ENCODE measurements around the gene DOCK7.
A peak's percentile ranks its signal among the peaks of the same experiment; 100 is the strongest.

The DOCK7 gene

GRCh38 chr1:62514746-62515423 lies 173.3 kb downstream of the DOCK7 start:
- no peak for DNase-seq

- DNase-seq: no peak
These were observed 175.2 kb downstream of the DOCK7 start for GRCh38 chr1:62513013-62513412.

DNA sequence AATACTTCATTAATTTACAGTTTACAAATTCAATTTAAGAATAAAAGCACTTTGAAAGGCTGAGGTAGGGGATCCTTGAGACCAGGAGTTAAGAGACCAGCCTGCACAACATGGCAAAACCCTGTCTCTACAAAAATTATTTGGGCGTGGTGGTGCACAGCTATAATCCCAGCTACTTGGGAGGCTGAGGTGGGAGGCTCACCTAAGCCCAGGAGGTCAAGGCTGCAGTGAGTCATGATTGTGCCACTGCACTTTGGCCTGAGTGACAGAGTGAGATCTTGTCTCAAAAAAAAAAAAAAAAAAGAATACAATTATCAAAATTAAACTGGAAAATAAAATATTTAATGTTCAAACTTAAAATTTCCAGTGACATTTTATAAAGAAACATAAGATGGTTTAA lies 179.2 kb downstream of the DOCK7 start:
- no peak for DNase-seq

- DNase-seq: peak; percentile 20
These were observed 179.9 kb downstream of the DOCK7 start for GRCh38 chr1:62508187-62508758.

DNA sequence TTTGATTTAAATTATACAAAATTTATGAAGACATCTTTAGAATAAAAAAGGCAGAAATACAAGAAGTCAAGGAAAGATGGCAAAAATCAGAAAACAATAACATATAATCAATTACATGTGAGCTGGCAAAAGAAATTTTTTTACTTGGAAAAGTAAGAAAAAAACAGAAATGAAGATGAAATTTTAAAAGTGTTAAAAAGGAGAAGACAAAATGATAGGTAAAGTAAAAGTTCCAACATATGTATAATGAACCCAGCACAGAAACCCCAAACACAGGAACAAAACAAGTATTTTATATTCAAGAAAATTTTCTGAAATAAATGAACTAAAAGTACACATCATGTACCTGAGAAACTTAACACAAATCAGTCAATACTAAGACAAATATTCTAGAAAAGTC lies 188.0 kb downstream of the DOCK7 start:
- DNase-seq: no peak

DNA sequence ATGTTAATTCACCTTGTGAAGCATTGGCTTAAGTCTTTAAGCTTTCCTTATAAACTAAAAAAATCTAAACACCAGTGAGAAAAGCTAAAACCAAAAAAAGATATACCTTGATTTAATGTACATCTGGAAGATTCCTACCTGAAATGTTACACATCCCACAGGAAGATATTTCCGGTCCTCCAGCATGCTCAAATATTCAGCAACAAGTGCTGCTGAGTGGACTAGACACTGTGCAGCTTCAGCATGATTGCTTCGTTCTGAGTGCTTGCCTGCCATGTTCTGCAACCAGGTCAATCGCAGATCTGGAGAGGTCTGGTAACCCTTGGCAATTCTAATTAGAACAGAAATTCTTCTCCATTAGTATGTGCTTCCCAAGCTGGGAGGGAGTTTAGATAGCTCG lies 194.0 kb downstream of the DOCK7 start:
- no peak for DNase-seq

- no peak for DNase-seq
These were observed 194.5 kb downstream of the DOCK7 start for GRCh38 chr1:62493656-62494055.

DNA sequence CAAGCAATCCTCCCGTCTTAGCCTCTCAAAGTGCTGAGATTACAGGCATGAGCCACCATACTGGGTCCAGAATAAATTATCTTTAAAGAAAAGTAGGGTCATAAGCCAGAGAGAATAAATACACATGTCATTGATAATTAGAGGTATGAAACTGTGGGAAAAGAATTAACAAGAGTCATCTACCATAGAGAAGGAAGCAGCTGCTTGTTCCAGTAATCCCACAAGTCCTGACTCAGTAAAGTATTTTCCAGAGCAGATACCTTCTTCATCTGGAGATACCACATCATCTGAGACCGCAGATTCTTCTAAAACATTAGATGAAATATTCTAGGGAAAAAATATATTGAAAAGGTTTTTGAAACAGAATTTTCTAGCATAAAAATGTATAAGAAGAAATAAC lies 195.7 kb downstream of the DOCK7 start:
- DNase-seq: no peak

- no peak for DNase-seq
These were observed 200.2 kb downstream of the DOCK7 start for GRCh38 chr1:62487956-62488355.

- DNase-seq: no peak
These were observed 203.2 kb downstream of the DOCK7 start for GRCh38 chr1:62484824-62485468.

DNA sequence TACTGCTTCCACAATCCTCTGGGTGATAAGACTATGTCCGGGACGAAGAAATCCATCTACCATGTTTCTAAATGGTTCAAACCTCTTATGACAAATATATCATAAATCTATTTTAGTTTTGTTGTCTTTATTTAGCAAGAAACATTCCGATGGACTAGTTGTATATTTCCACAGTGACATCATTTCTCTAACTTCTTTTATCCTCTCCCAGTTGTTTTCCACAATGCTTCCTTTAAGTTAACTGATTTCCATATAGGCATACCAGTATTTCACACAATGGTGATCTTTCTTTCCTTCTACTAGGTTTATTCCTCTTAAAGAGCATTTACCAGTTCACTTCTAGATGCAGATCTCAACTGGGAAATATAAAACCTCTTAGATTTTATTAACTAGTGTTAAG lies 206.5 kb downstream of the DOCK7 start:
- no peak for DNase-seq

DNA sequence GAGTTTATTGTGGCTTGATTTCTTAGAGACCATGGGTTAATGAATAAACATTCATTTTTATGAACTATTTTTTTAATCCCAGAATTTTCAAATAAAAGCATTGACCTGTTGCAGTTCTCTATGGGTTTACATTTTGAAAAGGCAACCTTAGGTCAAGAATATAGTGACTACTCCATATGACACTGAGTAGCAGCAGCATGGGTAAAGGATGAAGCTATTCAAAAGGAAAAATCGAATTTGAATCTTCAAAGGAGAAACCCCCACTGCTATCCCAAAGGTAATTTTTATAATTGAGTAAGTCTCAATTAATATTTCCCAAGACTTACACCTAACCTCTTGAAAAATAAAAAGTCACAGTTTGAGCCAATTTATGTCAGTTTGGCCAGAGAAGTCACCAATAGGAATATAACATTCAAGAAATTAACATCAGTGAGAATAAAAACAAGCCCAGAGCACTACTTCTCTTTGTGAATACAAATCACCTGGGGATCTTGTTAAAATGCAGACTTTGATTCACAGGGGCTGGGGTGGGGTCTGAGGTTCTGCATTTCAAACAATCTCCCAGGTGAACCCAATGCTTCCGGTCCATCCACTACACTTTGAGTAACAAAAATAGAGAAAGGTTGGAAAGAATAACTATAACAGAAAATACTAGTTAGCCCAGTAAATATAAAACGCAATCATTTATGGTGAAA lies 211.5 kb downstream of the DOCK7 start:
- DNase-seq: no peak

- DNase-seq: no peak
These were observed 221.1 kb downstream of the DOCK7 start for GRCh38 chr1:62467092-62467491.

DNA sequence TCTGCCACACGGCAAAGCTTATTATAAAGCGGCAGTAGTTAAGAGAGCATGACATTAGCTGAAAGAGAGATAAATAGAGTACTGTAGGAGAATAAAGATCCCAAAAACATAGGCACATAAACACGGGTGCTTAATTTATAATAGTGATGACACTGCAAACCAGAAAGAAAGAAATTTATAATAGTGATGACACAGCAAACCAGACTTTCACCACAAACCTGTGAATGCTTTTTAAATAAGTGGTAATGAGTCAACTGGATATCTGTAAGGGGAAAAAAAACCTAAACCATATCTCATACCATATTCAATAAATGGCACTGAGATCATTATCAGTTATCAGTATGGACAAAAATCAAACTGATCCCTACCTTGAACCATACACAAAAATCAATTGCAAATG lies 225.8 kb downstream of the DOCK7 start:
- DNase-seq: no peak

DNA sequence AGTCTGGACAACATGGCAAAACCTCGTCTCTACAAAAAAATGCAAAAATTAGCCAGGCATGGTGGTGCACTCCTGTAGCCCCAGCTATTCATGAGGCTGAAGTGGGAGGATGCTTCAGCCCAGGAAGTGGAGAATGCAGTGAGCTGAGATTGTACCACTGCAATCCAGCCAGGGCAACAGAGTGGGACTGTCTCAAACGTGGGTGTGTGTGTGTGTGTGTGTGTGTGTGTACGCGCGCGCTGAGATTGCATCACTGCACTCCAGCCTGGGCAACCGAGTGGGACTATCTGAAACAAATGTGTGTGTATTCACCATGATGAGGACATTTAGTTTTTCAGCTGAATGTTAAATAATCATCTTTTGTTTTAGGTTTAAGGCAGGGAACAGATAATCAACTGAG lies 230.2 kb downstream of the DOCK7 start:
- no peak for DNase-seq

- DNase-seq: no peak
These were observed 235.2 kb downstream of the DOCK7 start for GRCh38 chr1:62452951-62453350.

- no peak for DNase-seq
These were observed 237.9 kb downstream of the DOCK7 start for GRCh38 chr1:62450301-62450700.

- no peak for DNase-seq
These were observed 239.8 kb downstream of the DOCK7 start for GRCh38 chr1:62448221-62448933.

DNA sequence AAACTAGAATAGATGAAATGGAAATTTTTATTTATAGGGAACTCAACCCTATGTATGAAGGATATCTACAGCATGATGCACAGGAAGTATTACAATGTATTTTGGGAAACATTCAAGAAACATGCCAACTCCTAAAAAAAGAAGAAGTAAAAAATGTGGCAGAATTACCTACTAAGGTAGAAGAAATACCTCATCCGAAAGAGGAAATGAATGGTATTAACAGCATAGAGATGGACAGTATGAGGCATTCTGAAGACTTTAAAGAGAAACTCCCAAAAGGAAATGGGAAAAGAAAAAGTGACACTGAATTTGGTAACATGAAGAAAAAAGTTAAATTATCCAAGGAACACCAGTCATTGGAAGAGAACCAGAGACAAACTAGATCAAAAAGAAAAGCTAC lies 243.5 kb downstream of the DOCK7 start:
- no peak for DNase-seq

- DNase-seq: no peak
These were observed 248.4 kb downstream of the DOCK7 start for GRCh38 chr1:62439652-62440371.

DNA sequence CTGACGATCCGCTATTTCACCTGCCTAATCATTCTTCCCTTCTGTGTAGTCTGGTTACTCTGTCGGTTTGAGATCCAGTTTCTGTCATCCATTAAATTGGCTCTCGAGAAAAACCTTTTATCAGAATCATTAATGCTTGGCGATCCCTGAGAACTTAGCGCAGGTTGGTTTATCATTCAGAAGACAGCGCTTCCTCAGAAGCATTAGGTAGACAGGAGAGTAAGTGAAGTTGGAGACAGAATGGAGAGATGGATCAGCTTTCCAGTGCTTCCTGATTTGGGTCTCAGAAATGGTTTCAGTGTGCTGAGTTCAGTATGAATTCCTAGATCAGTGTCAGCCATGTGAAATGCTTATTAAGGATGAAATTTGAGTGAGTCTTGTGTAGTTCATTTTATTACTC lies 250.0 kb downstream of the DOCK7 start:
- DNase-seq: peak; percentile 9

DNA sequence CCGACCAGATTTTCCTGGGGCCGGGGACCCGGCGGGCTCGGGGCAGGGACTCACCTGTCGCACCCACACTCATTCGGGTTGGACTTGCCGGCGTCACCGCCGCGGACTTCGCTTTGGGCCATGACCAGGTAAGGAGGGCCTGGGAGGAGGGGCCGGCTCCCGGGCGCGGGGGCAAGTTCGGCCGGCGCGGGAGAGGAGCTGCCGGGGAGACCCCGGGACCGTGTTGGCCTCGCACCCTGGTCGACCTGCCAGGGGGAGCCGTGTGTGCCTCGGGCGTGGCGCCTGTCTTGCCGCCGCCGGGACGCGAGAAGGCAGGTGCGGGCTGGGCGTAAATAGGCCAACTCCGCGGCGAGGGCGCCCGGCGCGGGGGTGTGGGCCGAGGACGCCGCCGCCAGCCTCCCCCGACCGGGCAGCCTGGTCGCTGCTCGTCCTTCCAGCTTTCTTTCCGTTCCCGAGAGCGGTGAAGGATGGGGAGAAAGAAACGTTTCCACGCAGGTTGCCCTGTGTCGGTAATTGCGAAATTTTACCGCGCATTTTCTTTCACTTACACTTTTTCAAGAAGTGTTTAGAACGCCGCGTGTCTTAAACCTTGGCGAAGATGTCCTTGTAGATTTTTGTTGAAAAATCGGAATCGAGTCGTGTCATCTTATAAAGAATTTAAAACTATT lies 250.8 kb downstream of the DOCK7 start:
- DNase-seq: no peak
